ENCODE data around the gene ENOSF1.
"Not testable (repeated sequence)": the region's sequence is repeated elsewhere in the genome, so short reads cannot be mapped to it uniquely, and the experiment has no call there.

ENOSF1 gene

DNA sequence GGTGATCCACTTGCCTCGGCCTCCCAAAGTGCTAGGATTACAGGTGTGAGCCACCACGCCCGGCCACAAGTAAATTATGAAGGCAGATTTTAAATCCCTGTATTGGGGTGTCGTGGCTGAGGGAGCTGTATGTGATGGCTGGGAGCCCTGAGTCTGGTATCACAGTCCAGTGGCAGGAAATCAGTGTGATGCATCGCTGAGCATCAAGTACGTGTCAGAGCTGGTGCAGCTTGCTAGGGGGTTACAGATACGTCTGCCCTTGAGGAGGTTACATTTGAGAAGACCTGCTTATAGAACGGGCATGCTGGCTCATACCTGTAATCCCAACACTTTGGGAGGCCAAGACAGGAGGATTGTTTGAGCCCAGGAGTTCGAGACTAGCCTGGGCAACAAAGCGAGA, 4.3 kb downstream of the ENOSF1 start:
- no peak for DNase-seq (ENCODE audit: low read depth)

DNA sequence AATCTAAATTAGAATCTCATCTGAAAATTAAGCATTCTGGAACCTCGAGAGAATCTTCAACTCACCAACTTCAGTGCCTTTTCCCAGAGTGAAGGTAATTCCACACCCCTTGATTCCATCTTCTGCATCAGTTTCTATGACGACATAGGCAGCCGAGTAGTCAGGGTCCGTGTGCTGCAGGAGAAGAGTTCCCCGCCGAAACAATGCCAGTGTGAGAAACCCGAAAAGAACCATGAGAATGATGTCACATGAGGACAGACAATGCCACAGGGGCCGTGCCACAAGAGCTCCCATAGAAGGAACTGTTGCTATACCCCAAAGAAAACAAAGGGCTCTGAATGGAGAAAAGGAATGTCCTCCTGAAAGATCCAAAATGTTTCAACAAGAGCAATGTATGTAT, 6.0 kb downstream of the ENOSF1 start:
- DNase-seq (ENCODE audit: low read depth) = no peak

DNA sequence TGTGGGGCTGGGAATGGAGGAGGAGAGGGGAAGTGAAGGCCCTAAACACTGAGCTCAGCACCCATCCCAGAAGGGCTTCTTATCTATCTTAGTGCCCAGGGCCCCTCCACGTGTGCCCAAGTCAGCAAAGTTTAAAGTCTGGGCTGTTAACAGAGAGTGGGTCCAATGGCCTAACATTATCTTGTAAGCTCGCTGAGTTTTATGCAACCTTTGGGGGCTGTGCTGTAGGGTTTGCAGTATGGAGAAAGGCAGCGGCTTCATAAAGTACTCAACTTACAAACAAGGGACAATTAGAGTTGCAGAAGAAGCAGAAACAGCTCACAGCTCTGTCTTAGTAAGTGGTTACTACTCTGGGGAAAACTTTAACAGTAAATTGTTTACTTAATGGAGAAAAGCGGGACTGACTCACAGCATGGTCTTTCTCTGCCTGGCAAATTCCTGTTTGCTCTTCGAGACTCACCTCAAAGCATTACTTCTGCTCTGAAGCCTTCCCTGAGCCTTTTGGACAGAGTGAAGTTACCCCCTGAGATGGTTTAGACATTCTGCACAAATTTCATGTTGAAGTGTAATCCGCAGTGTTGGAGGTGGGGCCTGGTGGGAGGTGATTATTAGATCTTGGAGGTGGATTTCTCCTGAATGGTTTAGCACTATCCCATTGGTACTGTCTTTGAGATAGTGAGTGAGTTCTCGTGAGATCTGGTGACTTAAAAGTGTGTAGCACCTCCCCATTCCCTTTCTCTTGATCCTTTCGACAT, 9.0 kb downstream of the ENOSF1 start:
- no peak for DNase-seq (ENCODE audit: low read depth)

DNA sequence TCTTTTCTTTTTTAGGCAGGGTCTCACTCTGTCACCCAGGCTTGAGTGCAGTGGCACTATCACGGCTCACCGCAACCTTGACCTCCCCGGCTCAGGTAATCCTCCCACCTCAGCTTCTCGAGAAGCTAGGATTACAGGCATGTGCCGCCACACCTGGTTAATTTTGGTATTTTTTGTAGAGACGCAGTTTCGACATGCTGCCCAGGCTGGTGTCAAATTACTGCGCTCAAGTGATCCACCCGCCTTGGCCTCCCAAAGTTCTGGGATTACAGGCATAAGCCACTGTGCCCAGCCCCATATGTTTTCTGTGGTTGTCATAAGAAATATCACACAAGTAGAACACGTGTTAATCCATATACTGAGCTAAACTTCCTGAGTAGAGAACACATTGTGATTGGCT, 14.6 kb downstream of the ENOSF1 start:
- DNase-seq (ENCODE audit: low read depth) = no peak

- no peak for DNase-seq (ENCODE audit: low read depth)
These were observed 15.4 kb downstream of the ENOSF1 start for GRCh38 chr18:697012-697411.

DNA sequence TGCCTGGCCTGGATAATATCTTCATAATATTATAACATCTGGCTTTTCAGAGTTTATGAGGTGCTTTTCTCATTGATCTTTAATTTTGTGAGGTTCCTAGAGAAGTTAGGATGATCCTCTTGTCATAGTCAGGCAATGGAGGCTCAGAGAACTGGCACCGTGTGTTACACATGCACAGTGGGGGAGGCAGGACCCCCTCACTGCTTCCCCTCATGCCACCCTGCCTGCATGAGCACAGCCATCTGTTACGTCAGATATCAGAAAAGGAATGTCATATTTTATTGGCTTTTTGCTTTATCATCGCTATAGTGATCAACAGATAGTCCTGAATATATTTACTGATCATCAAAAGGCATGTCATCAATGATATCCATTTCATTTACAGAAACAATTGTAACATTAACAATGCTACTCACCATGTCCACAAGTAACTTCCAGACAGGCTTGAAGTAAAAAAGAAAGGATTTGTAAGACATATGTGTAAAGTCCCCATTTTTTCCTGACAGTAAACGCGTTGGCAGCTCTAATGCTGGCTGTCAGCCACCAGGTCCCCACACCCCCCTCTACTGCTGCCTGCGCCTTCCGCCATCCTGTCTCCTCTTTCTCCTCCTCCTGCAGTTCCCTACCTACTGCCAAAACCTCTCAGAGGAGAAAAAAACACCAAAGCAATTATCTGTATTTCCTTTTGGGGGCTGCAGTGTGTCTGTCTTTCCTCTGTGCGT, 18.8 kb downstream of the ENOSF1 start:
- no peak for DNase-seq (ENCODE audit: low read depth)

- DNase-seq (ENCODE audit: low read depth) = no peak
These were observed 19.6 kb downstream of the ENOSF1 start for GRCh38 chr18:692824-693223.

GRCh38 chr18:688323-688722, 24.1 kb downstream of the ENOSF1 start:
- no peak for DNase-seq (ENCODE audit: low read depth)

DNA sequence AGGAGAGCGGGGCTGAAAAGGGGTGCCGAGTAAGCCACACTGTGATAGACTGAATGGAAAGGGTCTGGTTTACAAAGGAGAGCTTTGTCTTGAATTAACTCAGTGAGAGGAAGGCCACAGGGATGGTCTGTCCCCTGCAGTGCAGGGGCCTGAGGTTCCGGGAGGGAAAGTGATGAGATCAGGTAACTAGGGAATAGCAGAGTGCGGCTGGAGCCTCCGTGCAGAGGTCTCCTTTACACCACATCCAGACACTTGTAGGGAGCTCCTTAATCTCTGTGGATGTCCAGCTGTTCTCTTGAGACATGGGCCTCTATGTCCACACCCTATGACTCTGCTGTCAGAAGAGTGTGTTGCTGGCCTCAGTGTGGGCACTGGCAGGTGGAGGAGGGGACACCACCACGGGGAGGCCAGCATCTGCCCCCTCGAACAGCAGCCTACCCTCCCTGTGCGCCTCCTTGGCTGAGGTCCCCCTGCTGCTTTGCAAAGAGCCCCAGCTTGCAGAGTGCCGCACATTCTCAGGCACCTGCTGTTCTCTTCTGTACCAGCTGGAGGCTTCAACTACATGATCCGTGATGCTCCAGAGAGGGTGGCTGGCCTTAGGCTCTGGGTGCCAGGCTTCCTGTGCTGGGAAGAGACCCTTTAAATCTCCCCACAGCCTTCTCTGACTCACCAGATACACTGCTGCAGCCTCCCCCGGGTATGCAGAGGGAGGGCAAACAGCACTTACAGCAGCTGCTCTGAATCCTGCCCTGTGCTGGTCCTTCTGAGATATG, 25.9 kb downstream of the ENOSF1 start:
- DNase-seq (ENCODE audit: low read depth) = no peak

GRCh38 chr18:685438-685837, 27.0 kb downstream of the ENOSF1 start:
- DNase-seq (ENCODE audit: low read depth) = no peak

GRCh38 chr18:683531-683930, 28.9 kb downstream of the ENOSF1 start:
- DNase-seq (ENCODE audit: low read depth) = no peak

- DNase-seq (ENCODE audit: low read depth) = no peak
These were observed 29.6 kb downstream of the ENOSF1 start for GRCh38 chr18:682833-683232.

- DNase-seq (ENCODE audit: low read depth) = not testable (repeated sequence)
These were observed 30.0 kb downstream of the ENOSF1 start for GRCh38 chr18:682416-682815.

DNA sequence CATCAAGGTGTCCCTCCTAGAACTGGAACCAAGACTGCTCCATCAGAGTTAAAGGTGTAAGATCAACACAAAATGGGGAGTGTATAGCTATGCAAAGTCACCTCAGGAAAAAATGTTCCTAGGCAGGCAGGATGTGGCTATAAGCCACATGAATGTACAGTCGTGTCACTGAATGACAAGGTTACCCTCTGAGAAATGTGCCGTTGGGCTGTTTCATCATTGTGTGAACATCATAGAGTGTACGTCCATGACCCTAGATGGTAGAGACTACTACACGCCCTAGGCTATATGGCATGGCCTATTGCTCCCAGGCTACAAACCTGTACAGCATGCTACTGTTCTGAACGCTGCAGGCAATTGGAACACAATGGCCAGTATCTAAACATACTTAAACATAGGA, 30.4 kb downstream of the ENOSF1 start:
- DNase-seq (ENCODE audit: low read depth) = peak; percentile 30

DNA sequence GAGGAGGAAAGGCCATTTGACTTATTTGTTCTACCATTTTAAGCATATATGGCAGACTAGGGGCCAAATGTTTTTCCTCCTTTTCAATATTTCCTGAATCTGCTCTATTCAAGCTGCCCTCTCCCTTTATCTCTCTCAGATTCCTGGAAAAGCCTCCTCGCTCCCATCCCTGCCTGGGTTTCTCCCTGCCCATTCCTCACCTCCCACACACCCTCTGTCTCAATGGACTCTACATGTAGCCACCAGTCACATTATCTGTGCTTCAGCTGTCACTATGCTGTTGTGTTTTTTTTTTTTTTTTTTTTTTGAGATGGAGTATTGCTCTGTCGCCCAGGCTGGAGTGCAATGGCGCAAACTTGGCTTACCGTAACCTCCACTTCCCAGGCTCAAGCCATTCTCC, 32.0 kb downstream of the ENOSF1 start:
- no peak for DNase-seq (ENCODE audit: low read depth)

DNA sequence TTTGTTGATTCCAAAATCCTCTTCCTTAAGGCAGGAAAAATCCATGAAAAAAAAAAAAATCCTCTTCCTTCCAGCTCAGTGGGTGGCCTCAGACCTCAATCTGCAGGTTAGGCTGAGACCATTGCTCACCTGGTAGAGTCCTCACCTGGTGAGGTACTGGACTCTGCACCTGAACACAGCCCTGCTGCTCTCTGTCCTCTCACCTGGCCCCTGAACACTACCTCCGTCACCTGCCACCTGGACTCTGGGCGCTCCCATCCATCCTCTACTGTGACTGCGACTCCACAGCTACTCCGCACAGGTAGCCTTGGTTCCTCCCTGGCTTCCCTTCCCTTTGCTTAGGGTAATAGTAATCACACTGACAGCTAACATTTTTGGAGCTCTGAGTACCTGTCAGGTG, 32.9 kb downstream of the ENOSF1 start:
- DNase-seq (ENCODE audit: low read depth) = no peak

DNA sequence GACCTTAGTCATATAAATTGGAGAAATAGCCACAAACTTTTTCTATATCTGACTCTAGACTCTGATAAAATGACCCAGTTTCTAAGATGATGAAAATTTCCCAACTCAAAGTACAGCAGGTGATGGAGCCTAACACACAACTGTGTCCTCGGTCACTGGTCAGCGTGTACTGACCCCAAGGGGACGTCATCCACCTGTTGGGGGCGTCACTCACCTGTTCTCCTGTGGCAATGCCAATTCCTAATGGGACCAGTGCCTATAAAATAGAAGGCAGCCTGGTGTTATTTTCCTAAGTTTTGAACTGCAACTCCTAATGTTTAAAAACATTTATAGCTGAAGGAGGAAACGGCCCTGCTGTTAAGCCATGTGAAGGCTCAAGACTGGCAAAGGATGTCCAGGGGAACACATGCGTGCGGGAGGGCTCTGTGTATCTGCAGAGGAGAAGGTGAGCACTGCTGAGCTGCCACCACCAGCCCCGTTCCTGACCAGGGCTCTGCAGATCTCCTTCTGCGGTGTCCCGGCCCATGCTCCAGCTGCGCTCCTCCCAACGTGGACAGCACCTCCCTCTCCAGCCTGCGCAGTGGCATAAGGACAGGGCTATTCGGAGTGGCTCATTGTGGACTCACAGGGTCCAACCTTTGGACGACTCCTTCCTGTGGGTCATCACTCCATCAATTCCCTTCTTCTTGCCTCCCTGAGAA, 33.8 kb downstream of the ENOSF1 start:
- no peak for DNase-seq (ENCODE audit: low read depth)

DNA sequence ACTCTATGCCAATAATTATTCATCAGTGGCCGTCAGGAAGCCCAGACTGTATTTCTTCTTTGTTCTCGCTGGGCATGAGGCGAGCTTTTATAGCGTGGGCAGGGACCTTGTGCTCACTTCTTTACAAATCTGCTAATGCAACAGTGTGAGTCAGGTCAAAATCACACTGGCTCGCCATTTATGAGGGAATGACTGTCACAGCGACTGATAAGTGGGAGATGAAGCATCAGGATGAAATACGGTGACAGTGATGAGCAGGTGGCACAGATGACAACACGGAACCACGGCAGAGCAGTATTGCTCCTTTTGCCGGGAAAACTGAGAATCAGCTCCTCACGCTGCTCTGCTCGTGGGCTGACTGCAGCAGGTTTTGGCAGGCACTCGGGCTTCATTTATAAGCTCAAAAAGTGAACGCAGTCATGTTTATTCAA, 34.5 kb downstream of the ENOSF1 start:
- no peak for DNase-seq (ENCODE audit: low read depth)

DNA sequence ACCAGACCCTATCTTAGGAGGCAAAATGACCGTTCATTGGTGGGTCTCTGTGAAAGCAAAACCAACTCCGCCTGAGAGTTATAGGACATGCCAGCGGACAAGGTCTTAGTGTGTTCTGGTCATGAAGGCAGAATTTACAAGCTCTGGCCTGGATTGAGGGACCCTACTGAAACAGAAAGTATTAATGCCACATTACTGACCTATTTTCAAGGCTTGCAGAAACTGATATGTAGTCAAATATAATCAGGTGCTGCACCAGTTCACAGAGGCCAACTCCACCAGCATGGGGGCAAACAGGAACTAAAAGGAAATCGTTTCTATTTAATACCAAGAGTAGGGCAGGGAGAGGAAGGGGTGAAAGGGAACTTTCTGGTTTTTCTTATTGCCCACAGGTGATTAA, 35.3 kb downstream of the ENOSF1 start:
- DNase-seq (ENCODE audit: low read depth) = no peak

- DNase-seq (ENCODE audit: low read depth) = no peak
These were observed 35.7 kb downstream of the ENOSF1 start for GRCh38 chr18:676736-677135.

DNA sequence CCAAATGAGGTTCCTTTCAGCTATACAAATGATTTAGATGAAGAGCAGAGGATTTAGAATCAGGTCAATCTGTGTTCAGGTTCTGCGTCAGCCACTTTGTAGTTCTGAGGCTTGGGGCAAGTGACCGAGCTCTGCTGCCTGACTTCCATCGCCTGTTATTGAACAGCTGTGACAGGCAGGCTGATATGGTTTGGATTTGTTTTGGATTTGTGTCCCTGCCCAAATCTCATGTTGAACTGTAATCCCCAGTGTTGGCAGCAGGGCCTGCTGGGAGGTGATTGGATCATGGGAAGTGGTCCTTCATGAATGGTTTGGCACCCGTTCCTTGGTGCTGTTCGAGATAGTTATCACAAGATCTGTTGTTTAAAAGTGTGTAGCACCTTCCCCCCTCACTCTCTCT, 36.4 kb downstream of the ENOSF1 start:
- DNase-seq (ENCODE audit: low read depth) = no peak

- DNase-seq (ENCODE audit: low read depth) = no peak
These were observed 37.1 kb downstream of the ENOSF1 start for GRCh38 chr18:675307-675706.
